HG02970 (cell line): ENCODE data around the gene OTUD5.

Source experiments
- ATAC-seq: cut with Tn5 transposase; IDR thresholded peaks from one replicate; pipeline ENCODE4 v1.9.1; 2021; ENCODE audit warnings: mild to moderate bottlenecking, moderate library complexity, moderate number of reproducible peaks; ENCODE audit not compliant: unreplicated experiment, low FRiP score

The OTUD5 gene

GRCh38 chrX:48938721-48939425 is 18.5 kb downstream of the OTUD5 start:
- ATAC-seq = peak; percentile 46

GRCh38 chrX:48937054-48937907 is 20.1 kb downstream of the OTUD5 start:
- peak; percentile 43 for ATAC-seq

GRCh38 chrX:48936429-48937053 is 20.9 kb downstream of the OTUD5 start:
- peak; percentile 7 for ATAC-seq

- ATAC-seq = no peak
These were observed 22.1 kb downstream of the OTUD5 start for GRCh38 chrX:48935301-48935670.

GRCh38 chrX:48934581-48935300 is 22.7 kb downstream of the OTUD5 start:
- no peak for ATAC-seq

GRCh38 chrX:48933757-48934156 is 23.6 kb downstream of the OTUD5 start:
- no peak for ATAC-seq

- ATAC-seq = no peak
These were observed 29.5 kb downstream of the OTUD5 start for GRCh38 chrX:48927736-48928382.

GRCh38 chrX:48927123-48927522 is 30.3 kb downstream of the OTUD5 start:
- ATAC-seq = no peak

- ATAC-seq = no peak
These were observed 33.1 kb downstream of the OTUD5 start for GRCh38 chrX:48924270-48924669.

GRCh38 chrX:48923771-48924170 is 33.6 kb downstream of the OTUD5 start:
- no peak for ATAC-seq

GRCh38 chrX:48920718-48921104 is 36.7 kb downstream of the OTUD5 start:
- ATAC-seq = no peak

GRCh38 chrX:48919947-48920717 is 37.3 kb downstream of the OTUD5 start:
- no peak for ATAC-seq

GRCh38 chrX:48919360-48919841 is 38.0 kb downstream of the OTUD5 start:
- no peak for ATAC-seq

GRCh38 chrX:48918643-48919340 is 38.6 kb downstream of the OTUD5 start, which contains the start of gene PIM2:
Gene PIM2 (minus strand): TSS chrX:48919024. CDS start chrX:48918834, 190 bp downstream.
- ATAC-seq = peak; percentile 59

- ATAC-seq = no peak
These were observed 39.1 kb downstream of the OTUD5 start for GRCh38 chrX:48918301-48918642.

- no peak for ATAC-seq
These were observed 40.0 kb downstream of the OTUD5 start for GRCh38 chrX:48917139-48918001.

- no peak for ATAC-seq
These were observed 42.6 kb downstream of the OTUD5 start for GRCh38 chrX:48914593-48915493.
